ENCODE data around the gene BUB1B. TPM values are rescaled to one million over a fixed set of nuclear protein-coding genes. Genes with fewer than 3 reads are reported as not detected.

Gene BUB1B
- polyA plus RNA-seq, 1 of the 3 experiments (the other 2 are of a cell fraction), result 12.6 TPM

- Histone ChIP-seq H3F3A (replicated peaks; ENCODE audit: insufficient read depth) (no peaks in the 10 kb centered on the region), H3K9ac (no peak overlapping the region), H3K36me3 (replicated peaks in 1 of 2; ENCODE audit: control insufficient read depth in 1 of 2, insufficient read depth in 2 of 2, low read length in 1 of 2) (peaks cover 39 to 46% of the 10 kb centered on the region in 2 experiments), H3K27ac (ENCODE audit: low read depth in 2 of 2, low read length in 1 of 2) (no peak overlapping the region), H4K20me1 (ENCODE audit: insufficient read depth) (no peaks in the 10 kb centered on the region), H3K9me2 (no peaks in the 10 kb centered on the region), H2AFZ (ENCODE audit: low read depth) (no peak overlapping the region), H3K9me3 (no peaks in the 10 kb centered on the region), H3K79me2 (ENCODE audit: insufficient read depth) (no peaks in the 10 kb centered on the region), H3K27me3 (ENCODE audit: insufficient read depth) (no peaks in the 10 kb centered on the region), H3K4me1 (ENCODE audit: control insufficient read depth in 1 of 2, insufficient read depth in 2 of 2, low read depth in 1 of 2, low read length in 1 of 2) (no peaks in the 10 kb centered on the region), H3K4me2 (no peak overlapping the region), H3K4me3 (ENCODE audit: low read depth in 2 of 2, low read length in 1 of 2) (no peak overlapping the region; a peak in 1 of 4 replicates)
- TF ChIP-seq TEAD4 (IDR thresholded peaks at IDR 0.05; ENCODE audit: borderline replicate concordance, insufficient read depth) (no peak), RXRA (IDR thresholded peaks at IDR 0.05; ENCODE audit: borderline replicate concordance, low read depth) (no peak), SMC3 (IDR thresholded peaks at IDR 0.05; ENCODE audit: low read depth, low read length) (peak; percentile 84), USF1 (IDR thresholded peaks at IDR 0.05; ENCODE audit: borderline replicate concordance, low read depth) (no peak), REST (IDR thresholded peaks at IDR 0.05; ENCODE audit: low read depth, low read length) (no peak), CHD2 (IDR thresholded peaks at IDR 0.05; ENCODE audit: low read length, partially characterized antibody) (no peak), TCF12 (IDR thresholded peaks at IDR 0.05) (no peak), RCOR1 (IDR thresholded peaks at IDR 0.05; ENCODE audit: low read length) (no peak), RAD21 (IDR thresholded peaks at IDR 0.05; ENCODE audit: low read length) (peak; percentile 95), JUND (IDR thresholded peaks at IDR 0.05) (no peak), MEF2A (IDR thresholded peaks at IDR 0.05; ENCODE audit: borderline replicate concordance, low read depth) (no peak), CTCF (IDR thresholded peaks at IDR 0.05) (peak; percentile 89), MAX (IDR thresholded peaks at IDR 0.05; ENCODE audit: low read depth) (no peak), YY1 (IDR thresholded peaks at IDR 0.05; ENCODE audit: low read depth) (no peak), NFIC (IDR thresholded peaks at IDR 0.05; ENCODE audit: borderline replicate concordance) (no peak), ZBTB33 (IDR thresholded peaks at IDR 0.05; ENCODE audit: borderline replicate concordance, low read depth) (no peak), USF2 (IDR thresholded peaks at IDR 0.05; ENCODE audit: borderline replicate concordance, low read depth, low read length) (no peak), FOXJ3 (CRISPR knock-in tag; IDR thresholded peaks at IDR 0.05) (no peak)
- ChIA-PET CTCF (interaction anchor here (0.6 to 34.3 kb wide), 59 partner anchors 9 to 436 kb away, joined by 3 to 868 read pairs (median 5); partner anchors contain the start of genes ANKRD63, BMF, CCDC9B and DISP2), POLR2A (interaction anchor here (0.5 kb wide), 1 partner anchor 21 kb away, joined by 3 read pairs; no protein-coding TSS in a partner anchor)
- 58% methylated on average over 6 of the region's 6 CpGs for WGBS (ENCODE audit: low lambda C conversion rate)
- DNase-seq, result peak; percentile 71
These were observed 56.4 kb downstream of the BUB1B start for GRCh38 chr15:40217166-40217824.
